GM12878 (cell line): ENCODE results near the gene PHF21B.

ENCODE experiments used
- EZH2 ChIP-seq: IDR thresholded peaks from 2 replicates; pipeline ENCODE4 v1.6.1; 2012; ENCODE audit warnings: low read depth, mild to moderate bottlenecking, control low read depth, inconsistent platforms, low read length, borderline replicate concordance; ENCODE audit not compliant: control insufficient read depth
- JUNB ChIP-seq: IDR thresholded peaks from 2 replicates; pipeline ENCODE4 v1.6.1; 2016; ENCODE audit warnings: antibody characterized with exemption, mild to moderate bottlenecking
- NBN ChIP-seq: fragments of 450-650 bp; IDR thresholded peaks from 2 replicates; pipeline ENCODE4 v1.6.1; 2016
- ZNF207 ChIP-seq: fragments of 450-650 bp; IDR thresholded peaks from 2 replicates; pipeline ENCODE4 v1.6.1; 2014; ENCODE audit warnings: antibody characterized with exemption, mild to moderate bottlenecking, borderline replicate concordance
- TF ChIP-seq, protein P1 (sequence below): IDR thresholded peaks from 2 replicates; pipeline ENCODE4 v1.6.1; 2011; ENCODE audit warnings: low read depth, low read length, improper control_type of control experiment, borderline replicate concordance
- TF ChIP-seq, protein P2 (sequence below): IDR thresholded peaks from 2 replicates; pipeline ENCODE4 v1.6.1; 2011; ENCODE audit warnings: borderline replicate concordance, low read depth, mild to moderate bottlenecking, moderate library complexity, low read length; ENCODE audit not compliant: insufficient read depth, poor library complexity, severe bottlenecking

DNA sequence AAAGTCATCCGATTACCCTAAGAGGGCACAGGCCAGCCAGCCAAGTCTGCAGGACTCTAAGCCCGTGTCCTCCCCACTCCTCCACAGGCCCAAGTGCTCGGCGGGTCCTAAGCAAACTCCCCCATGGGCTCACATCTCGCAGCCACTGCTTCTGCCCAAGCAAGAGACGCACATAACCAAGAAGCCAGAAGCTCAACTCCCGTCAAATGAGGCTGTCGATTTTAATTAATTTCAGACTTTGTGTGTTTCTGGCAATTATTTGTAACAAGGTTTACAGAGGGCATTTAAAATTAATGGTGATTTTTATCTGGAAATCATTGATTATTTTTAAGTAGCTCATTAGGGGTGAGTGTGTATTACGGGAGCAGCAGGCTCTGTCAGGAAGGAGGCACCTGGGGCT is 27.4 kb downstream of the PHF21B start:
- TF ChIP-seq ZNF207 (no peak), NBN (no peak), EZH2 (no peak), JUNB (no peak)
- TF ChIP-seq, protein P1, sequence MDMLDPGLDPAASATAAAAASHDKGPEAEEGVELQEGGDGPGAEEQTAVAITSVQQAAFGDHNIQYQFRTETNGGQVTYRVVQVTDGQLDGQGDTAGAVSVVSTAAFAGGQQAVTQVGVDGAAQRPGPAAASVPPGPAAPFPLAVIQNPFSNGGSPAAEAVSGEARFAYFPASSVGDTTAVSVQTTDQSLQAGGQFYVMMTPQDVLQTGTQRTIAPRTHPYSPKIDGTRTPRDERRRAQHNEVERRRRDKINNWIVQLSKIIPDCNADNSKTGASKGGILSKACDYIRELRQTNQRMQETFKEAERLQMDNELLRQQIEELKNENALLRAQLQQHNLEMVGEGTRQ = no peak
- TF ChIP-seq, protein P2, sequence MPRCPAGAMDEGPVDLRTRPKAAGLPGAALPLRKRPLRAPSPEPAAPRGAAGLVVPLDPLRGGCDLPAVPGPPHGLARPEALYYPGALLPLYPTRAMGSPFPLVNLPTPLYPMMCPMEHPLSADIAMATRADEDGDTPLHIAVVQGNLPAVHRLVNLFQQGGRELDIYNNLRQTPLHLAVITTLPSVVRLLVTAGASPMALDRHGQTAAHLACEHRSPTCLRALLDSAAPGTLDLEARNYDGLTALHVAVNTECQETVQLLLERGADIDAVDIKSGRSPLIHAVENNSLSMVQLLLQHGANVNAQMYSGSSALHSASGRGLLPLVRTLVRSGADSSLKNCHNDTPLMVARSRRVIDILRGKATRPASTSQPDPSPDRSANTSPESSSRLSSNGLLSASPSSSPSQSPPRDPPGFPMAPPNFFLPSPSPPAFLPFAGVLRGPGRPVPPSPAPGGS = no peak
